Neural cell (in vitro differentiated cells): ENCODE results near the gene SBK3. TPM values are rescaled to one million over a fixed set of nuclear protein-coding genes. Genes with fewer than 3 reads are reported as not detected.

ENCODE experiments used
- H2AFZ ChIP-seq: fragments of 200-600, 300-800 bp; sonication (generic), shearing (Covaris generic); 2 replicates; pipeline ENCODE4 v1.6.0; 2014; ENCODE audit warnings: low read depth, mild to moderate bottlenecking, antibody characterized with exemption, low read length, moderate library complexity
- H3F3A ChIP-seq: fragments of 200-600 bp; shearing (Covaris generic); 2 replicates; pipeline ENCODE4 v1.6.1; 2016; ENCODE audit warnings: mild to moderate bottlenecking, moderate library complexity, mixed read lengths, antibody characterized with exemption, low read length; ENCODE audit not compliant: insufficient read depth, poor library complexity, severe bottlenecking
- H3K27ac ChIP-seq: fragments of 200-600, 300-800 bp; sonication (generic), shearing (Covaris generic); 2 replicates; pipeline ENCODE4 v1.5.1; 2014; ENCODE audit warnings: mild to moderate bottlenecking, low read length, moderate library complexity
- H3K27me3 ChIP-seq: fragments of 300-800, 200-600 bp; sonication (generic), shearing (Covaris generic); 2 replicates; pipeline ENCODE4 v1.6.0; 2014; ENCODE audit warnings: mild to moderate bottlenecking, low read depth, low read length, moderate library complexity; ENCODE audit not compliant: insufficient read depth
- H3K36me3 ChIP-seq: fragments of 300-800, 200-600 bp; sonication (generic), shearing (Covaris generic); 2 replicates; pipeline ENCODE4 v1.5.1; 2014; ENCODE audit warnings: mild to moderate bottlenecking, antibody characterized with exemption, low read length, moderate library complexity; ENCODE audit not compliant: insufficient read depth
- H3K4me2 ChIP-seq: fragments of 300-800, 200-600 bp; sonication (generic), shearing (Covaris generic); 2 replicates; pipeline ENCODE4 v1.6.0; 2014; ENCODE audit warnings: mild to moderate bottlenecking, low read length
- H3K4me3 ChIP-seq: fragments of 300-800, 200-600 bp; sonication (generic), shearing (Covaris generic); 2 replicates; pipeline ENCODE4 v1.5.1; 2014; ENCODE audit warnings: mild to moderate bottlenecking, low read length, moderate library complexity
- H3K79me2 ChIP-seq: fragments of 200-600 bp; shearing (Covaris generic); replicated peaks from 2 replicates; pipeline ENCODE4 v1.6.0; 2014; ENCODE audit warnings: mild to moderate bottlenecking, low read length, moderate library complexity; ENCODE audit not compliant: insufficient read depth
- H3K9ac ChIP-seq: fragments of 300-800, 200-600 bp; sonication (generic), shearing (Covaris generic); 2 replicates; pipeline ENCODE4 v1.6.1; 2016; ENCODE audit warnings: mild to moderate bottlenecking, low read length, mixed read lengths
- H3K9me2 ChIP-seq: fragments of 200-600 bp; shearing (Covaris generic); 2 replicates; pipeline ENCODE4 v1.6.1; 2016; ENCODE audit warnings: mild to moderate bottlenecking, low read length, mixed read lengths; ENCODE audit not compliant: insufficient read depth
- H3K9me3 ChIP-seq: fragments of 200-600, 300-800 bp; sonication (generic), shearing (Covaris generic); 2 replicates; pipeline ENCODE4 v1.6.1; 2016; ENCODE audit warnings: mild to moderate bottlenecking, mixed run types, low read length, moderate library complexity, mixed read lengths
- H4K20me1 ChIP-seq: fragments of 200-600 bp; shearing (Covaris generic); 2 replicates; pipeline ENCODE4 v1.6.1; 2016; ENCODE audit warnings: mild to moderate bottlenecking, mixed run types; ENCODE audit not compliant: insufficient read depth
- EP300 ChIP-seq: fragments of 450-650 bp; conservative IDR thresholded peaks from 2 replicates; pipeline ENCODE4 v1.6.1; 2014; ENCODE audit warnings: antibody characterized with exemption, mild to moderate bottlenecking, moderate library complexity; ENCODE audit not compliant: poor library complexity, severe bottlenecking
- EZH2 ChIP-seq: fragments of 200-600, 300-800 bp; shearing (Covaris generic), sonication (generic); IDR thresholded peaks from 2 replicates; pipeline ENCODE4 v1.6.1; 2014; ENCODE audit warnings: antibody characterized with exemption, low read length, borderline replicate concordance, mild to moderate bottlenecking; ENCODE audit not compliant: insufficient read depth, poor library complexity, severe bottlenecking
- MXI1 ChIP-seq: fragments of 450-650 bp; conservative IDR thresholded peaks from 2 replicates; pipeline ENCODE4 v1.6.1; 2014; ENCODE audit warnings: antibody characterized with exemption, mild to moderate bottlenecking; ENCODE audit not compliant: poor library complexity, severe bottlenecking
- POLR2AphosphoS5 ChIP-seq: IDR thresholded peaks from 2 replicates; pipeline ENCODE4 v1.6.1; 2012
- RAD21 ChIP-seq: fragments of 450-650 bp; conservative IDR thresholded peaks from 2 replicates; pipeline ENCODE4 v1.6.1; 2014; ENCODE audit warnings: antibody characterized with exemption, mild to moderate bottlenecking, moderate library complexity
- SMC3 ChIP-seq: fragments of 450-650 bp; conservative IDR thresholded peaks from 2 replicates; pipeline ENCODE4 v1.6.1; 2014; ENCODE audit warnings: antibody characterized with exemption, mild to moderate bottlenecking, moderate library complexity; ENCODE audit not compliant: poor library complexity
- TAF1 ChIP-seq: IDR thresholded peaks from 2 replicates; pipeline ENCODE4 v1.6.1; 2012; ENCODE audit warnings: low read depth
- polyA plus RNA-seq: library from polyadenylated mRNA; depleted of rRNA; stranded (reverse); fragments of >200 nt; gene quantifications from 2 replicates; pipeline ENCODE4 v1.2.3, GENCODE V29; 2014
- TF ChIP-seq, protein P1 (sequence below): fragments of 450-650 bp; IDR thresholded peaks from 2 replicates; pipeline ENCODE4 v1.5.1; 2014; ENCODE audit warnings: antibody characterized with exemption, mild to moderate bottlenecking, moderate library complexity; ENCODE audit not compliant: poor library complexity, severe bottlenecking
- TF ChIP-seq, protein P2 (sequence below): IDR thresholded peaks from 2 replicates; pipeline ENCODE4 v1.6.1; 2012; ENCODE audit warnings: borderline replicate concordance

The SBK3 gene
- polyA plus RNA-seq, 1 donor from 2014 or later = not detected

DNA sequence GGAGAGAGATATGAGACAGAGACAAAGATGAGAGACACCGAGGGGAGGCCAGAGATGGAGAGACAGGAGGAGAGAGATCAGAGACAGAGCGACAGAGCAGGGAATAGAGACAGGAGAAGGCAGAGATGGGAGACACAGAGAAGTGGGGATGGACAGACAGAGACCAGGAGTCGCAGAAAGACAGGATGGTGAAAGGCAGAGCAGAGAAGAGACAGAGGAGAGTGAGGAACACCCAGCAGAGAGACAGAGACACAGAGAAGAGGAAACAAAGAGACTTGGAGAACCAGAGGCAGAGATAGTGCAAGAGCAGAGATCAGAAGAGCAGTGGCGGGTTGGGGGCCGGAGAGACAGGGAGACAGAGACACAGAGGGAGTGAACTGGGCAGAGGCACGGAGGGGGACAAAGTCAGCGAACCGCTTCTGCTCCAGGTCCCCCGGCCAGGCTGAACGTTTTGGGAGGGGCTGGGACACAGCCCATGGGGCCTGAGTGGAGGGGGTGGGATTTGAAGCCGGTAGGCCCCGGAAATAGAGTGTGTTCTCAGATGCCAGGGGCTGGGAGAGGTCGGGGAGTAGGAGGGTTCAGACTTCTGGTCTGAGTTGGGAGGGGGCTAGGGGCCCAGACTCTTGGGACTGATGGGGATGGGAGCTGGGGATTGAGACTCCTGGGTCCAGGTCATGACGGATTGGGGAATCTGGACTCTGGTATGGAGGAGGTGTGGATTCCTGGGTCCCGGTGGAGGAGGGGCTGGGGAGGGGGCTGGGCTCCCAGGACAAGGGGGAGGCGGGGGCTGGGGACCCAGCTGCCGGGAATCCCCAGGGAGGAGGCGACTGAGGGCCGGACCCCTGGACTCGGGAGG, 34.7 kb upstream of the SBK3 start:
- no peaks in the 10 kb centered on the region for H3K9me3 ChIP-seq
- peak overlapping the region; percentile 40 for H2AFZ ChIP-seq

DNA sequence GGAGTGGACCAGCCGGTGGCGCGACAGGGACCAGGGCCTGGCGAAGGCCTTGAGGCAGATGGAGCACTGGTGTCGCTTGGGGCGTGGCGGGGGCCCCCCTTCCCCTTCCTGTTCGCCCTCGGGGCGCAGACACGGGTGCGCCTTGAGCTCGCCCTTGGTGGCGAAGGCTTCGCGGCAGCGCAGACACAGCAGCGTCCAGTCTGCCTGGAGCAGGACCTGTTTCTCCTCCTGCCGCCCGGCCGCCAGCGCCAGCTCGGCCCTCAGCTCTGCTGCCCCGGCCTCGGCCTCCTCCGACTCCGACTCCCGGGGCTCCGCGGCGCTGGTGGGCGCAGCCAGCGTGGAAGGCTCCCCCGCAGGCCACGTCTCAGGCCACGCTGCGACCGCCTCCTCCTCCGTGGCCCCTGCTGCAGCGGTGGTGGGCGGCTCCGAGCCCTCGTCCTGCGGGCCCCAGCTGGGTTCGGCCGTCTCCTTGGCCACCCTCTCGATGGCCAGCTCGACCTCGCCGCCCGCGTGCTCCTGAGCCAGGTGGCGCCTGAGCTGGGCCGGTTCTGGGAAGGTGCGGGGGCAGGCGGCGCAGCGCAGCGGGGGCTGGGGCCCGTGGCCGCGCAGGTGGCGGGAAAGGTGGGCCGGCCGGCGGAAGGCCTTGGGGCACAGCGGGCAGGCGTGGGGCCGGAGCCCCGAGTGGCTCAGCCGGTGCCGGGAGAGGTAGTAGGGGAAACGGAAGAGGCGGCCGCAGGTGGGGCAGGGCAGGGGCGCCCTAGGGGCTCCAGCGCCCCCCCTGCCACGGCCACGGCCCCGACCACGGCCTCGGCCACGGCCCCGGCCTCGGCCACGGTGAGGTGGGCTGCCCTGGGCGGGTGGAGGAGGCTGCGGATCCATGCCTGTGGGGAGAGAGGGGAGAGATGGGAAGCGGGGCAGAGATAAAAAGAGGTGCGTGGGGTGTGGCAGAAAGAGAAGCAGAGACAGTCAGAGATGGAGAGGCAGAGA, 33.7 kb upstream of the SBK3 start:
- no peaks in the 10 kb centered on the region for H4K20me1 ChIP-seq
- peak overlapping the region; percentile 94 for H3K4me3 ChIP-seq
- peak overlapping the region; percentile 99 for H3K4me2 ChIP-seq
- H3K27me3 ChIP-seq = no peaks in the 10 kb centered on the region
- H3K36me3 ChIP-seq = no peaks in the 10 kb centered on the region
- peak overlapping the region; percentile 81 for H3K27ac ChIP-seq
- no peak for TF ChIP-seq RAD21
- no peaks in the 10 kb centered on the region for H3F3A ChIP-seq
- H3K9me3 ChIP-seq = no peaks in the 10 kb centered on the region
- peak overlapping the region; percentile 98 for H3K9ac ChIP-seq
- no peaks in the 10 kb centered on the region for H3K9me2 ChIP-seq
- H3K79me2 ChIP-seq = peaks cover 21% of the 10 kb centered on the region
- H2AFZ ChIP-seq = no peak overlapping the region

More for the DNA sequence above, 34.7 kb upstream of the SBK3 start:
- Histone ChIP-seq H3K27me3 (no peaks in the 10 kb centered on the region), H3K79me2 (peaks cover 21% of the 10 kb centered on the region), H3K4me3 (peak overlapping the region; percentile 94), H3K9me2 (no peaks in the 10 kb centered on the region), H3F3A (no peaks in the 10 kb centered on the region), H4K20me1 (no peaks in the 10 kb centered on the region), H3K9ac (peak overlapping the region; percentile 98), H3K27ac (peak overlapping the region; percentile 81), H3K36me3 (no peaks in the 10 kb centered on the region), H3K4me2 (peak overlapping the region; percentile 99)
- no peak for TF ChIP-seq RAD21
- TF ChIP-seq, protein P1, sequence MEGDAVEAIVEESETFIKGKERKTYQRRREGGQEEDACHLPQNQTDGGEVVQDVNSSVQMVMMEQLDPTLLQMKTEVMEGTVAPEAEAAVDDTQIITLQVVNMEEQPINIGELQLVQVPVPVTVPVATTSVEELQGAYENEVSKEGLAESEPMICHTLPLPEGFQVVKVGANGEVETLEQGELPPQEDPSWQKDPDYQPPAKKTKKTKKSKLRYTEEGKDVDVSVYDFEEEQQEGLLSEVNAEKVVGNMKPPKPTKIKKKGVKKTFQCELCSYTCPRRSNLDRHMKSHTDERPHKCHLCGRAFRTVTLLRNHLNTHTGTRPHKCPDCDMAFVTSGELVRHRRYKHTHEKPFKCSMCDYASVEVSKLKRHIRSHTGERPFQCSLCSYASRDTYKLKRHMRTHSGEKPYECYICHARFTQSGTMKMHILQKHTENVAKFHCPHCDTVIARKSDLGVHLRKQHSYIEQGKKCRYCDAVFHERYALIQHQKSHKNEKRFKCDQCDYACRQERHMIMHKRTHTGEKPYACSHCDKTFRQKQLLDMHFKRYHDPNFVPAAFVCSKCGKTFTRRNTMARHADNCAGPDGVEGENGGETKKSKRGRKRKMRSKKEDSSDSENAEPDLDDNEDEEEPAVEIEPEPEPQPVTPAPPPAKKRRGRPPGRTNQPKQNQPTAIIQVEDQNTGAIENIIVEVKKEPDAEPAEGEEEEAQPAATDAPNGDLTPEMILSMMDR = no peak
- no peak for TF ChIP-seq EP300
- TF ChIP-seq SMC3 = no peak
- TF ChIP-seq, protein P2, sequence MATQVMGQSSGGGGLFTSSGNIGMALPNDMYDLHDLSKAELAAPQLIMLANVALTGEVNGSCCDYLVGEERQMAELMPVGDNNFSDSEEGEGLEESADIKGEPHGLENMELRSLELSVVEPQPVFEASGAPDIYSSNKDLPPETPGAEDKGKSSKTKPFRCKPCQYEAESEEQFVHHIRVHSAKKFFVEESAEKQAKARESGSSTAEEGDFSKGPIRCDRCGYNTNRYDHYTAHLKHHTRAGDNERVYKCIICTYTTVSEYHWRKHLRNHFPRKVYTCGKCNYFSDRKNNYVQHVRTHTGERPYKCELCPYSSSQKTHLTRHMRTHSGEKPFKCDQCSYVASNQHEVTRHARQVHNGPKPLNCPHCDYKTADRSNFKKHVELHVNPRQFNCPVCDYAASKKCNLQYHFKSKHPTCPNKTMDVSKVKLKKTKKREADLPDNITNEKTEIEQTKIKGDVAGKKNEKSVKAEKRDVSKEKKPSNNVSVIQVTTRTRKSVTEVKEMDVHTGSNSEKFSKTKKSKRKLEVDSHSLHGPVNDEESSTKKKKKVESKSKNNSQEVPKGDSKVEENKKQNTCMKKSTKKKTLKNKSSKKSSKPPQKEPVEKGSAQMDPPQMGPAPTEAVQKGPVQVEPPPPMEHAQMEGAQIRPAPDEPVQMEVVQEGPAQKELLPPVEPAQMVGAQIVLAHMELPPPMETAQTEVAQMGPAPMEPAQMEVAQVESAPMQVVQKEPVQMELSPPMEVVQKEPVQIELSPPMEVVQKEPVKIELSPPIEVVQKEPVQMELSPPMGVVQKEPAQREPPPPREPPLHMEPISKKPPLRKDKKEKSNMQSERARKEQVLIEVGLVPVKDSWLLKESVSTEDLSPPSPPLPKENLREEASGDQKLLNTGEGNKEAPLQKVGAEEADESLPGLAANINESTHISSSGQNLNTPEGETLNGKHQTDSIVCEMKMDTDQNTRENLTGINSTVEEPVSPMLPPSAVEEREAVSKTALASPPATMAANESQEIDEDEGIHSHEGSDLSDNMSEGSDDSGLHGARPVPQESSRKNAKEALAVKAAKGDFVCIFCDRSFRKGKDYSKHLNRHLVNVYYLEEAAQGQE = no peak
- TF ChIP-seq POLR2AphosphoS5 = no peak
- no peak for TF ChIP-seq MXI1
- no peak for TF ChIP-seq TAF1
- TF ChIP-seq EZH2 = no peak
